ENCODE data around the gene MEI1.

The MEI1 gene

DNA sequence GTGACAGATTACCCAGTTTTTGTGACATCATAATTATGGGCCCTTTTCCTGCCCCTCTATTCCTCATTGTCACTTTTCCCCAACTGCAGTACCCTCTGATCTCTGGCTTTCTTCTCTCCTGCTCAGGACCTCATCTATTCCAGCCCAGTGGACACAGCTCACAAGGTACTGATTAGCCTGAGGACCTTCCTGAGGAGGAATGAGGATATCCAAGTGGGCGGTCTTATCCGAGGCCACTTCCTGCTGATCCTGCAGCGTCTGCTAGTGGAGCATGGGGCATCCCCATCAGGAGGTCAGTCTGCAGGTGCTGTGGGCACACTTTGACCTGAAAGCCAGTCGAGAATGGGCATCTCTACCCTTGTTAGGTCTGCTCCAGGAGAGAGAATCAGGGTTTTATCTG, 76.7 kb downstream of the MEI1 start:
- DNase-seq (ENCODE audit: low read depth, low spot score) = no peak
- H3K4me1 ChIP-seq (ENCODE audit: insufficient read depth, insufficient read length) = no peaks in the 10 kb centered on the region

DNA sequence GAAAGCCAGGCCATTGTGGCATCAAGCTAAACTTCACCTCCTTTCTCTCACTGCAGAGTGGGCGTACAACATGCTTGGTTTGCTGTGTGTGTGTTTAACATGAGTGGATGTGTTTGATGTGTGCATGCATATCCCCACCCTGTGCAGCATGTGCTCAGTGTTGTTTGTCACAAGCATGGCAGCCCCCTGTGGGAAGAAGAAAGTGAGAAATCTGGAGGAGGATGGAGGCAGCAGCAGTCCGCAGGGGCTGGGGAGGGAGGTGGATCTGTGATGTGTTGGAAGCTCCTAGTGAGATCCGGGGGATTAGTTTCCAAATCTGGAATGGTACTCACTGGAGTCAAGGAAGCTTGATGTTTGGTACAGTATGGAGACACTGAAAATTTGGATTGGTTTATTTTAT, 77.1 kb downstream of the MEI1 start:
- Histone ChIP-seq H3K9ac (ENCODE audit: insufficient read length, low read depth) (no peak overlapping the region), H3K27me3 (ENCODE audit: insufficient read depth, insufficient read length) (no peaks in the 10 kb centered on the region), H3K36me3 (ENCODE audit: insufficient read depth, insufficient read length, low read length) (no peaks in the 10 kb centered on the region), H3K4me3 (ENCODE audit: insufficient read length, low read depth) (no peak overlapping the region), H3K9me3 (ENCODE audit: insufficient read depth, low read length) (no peaks in the 10 kb centered on the region), H3K4me1 (ENCODE audit: insufficient read depth, insufficient read length) (no peaks in the 10 kb centered on the region)
- no peak for DNase-seq (ENCODE audit: low read depth, low spot score)
- no peak for TF ChIP-seq SUZ12 (IDR thresholded peaks at IDR 0.05; ENCODE audit: extremely low read depth, insufficient read depth, insufficient read length)
- no peak for TF ChIP-seq ZNF274 (IDR thresholded peaks at IDR 0.05; ENCODE audit: low read depth, low read length)
- TF ChIP-seq YY1 (IDR thresholded peaks at IDR 0.05; ENCODE audit: insufficient read depth, insufficient read length) = no peak

More for the DNA sequence above, 76.7 kb downstream of the MEI1 start:
- Histone ChIP-seq H3K9ac (ENCODE audit: insufficient read length, low read depth) (no peak overlapping the region), H3K4me3 (ENCODE audit: insufficient read length, low read depth) (no peak overlapping the region), H3K27me3 (ENCODE audit: insufficient read depth, insufficient read length) (no peaks in the 10 kb centered on the region), H3K9me3 (ENCODE audit: insufficient read depth, low read length) (no peaks in the 10 kb centered on the region), H3K36me3 (ENCODE audit: insufficient read depth, insufficient read length, low read length) (no peaks in the 10 kb centered on the region)
- TF ChIP-seq ZNF274 (IDR thresholded peaks at IDR 0.05; ENCODE audit: low read depth, low read length) = no peak
- TF ChIP-seq YY1 (IDR thresholded peaks at IDR 0.05; ENCODE audit: insufficient read depth, insufficient read length) = no peak
- TF ChIP-seq SUZ12 (IDR thresholded peaks at IDR 0.05; ENCODE audit: extremely low read depth, insufficient read depth, insufficient read length) = no peak

DNA sequence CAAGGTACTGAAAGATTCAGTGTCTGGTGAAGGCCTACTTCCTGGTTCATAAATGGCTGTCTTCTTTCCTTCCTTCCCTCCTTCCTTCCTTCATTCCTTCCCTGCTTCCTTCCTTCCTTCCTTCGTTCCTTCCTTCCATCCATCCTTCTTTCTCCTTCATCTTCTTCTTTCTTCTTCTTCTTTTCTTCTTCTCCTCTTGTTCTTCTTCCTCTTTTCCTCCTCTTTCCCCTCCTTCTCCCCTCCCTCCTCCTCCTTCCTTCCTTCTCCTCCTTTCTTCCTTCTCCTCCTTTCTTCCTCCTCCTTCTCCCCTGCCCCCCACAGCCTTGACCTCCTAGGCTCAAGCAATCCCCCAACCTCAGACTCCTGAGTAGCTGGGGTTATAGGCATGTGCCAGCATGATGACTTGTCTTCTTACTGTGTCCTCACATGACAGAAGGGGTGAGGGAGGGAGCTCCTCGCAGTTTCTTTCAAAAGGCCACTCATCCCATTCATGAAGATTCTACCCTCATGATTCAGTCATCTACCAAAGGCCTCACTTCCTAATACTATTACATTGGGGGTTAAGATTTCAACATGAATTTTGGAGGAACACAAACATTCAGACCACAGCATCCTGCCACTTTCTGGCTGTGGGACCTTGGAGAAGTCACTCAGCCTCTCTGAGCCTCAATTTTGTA, 78.6 kb downstream of the MEI1 start:
- no peak overlapping the region for H3K9ac ChIP-seq (ENCODE audit: insufficient read length, low read depth)
- no peaks in the 10 kb centered on the region for H3K4me1 ChIP-seq (ENCODE audit: insufficient read depth, insufficient read length)
- no peaks in the 10 kb centered on the region for H3K9me3 ChIP-seq (ENCODE audit: insufficient read depth, low read length)
- H3K27me3 ChIP-seq (ENCODE audit: insufficient read depth, insufficient read length) = no peaks in the 10 kb centered on the region
- no peak overlapping the region for H3K4me3 ChIP-seq (ENCODE audit: insufficient read length, low read depth)
- no peak for TF ChIP-seq SUZ12 (IDR thresholded peaks at IDR 0.05; ENCODE audit: extremely low read depth, insufficient read depth, insufficient read length)
- TF ChIP-seq YY1 (IDR thresholded peaks at IDR 0.05; ENCODE audit: insufficient read depth, insufficient read length) = no peak
- no peak for TF ChIP-seq ZNF274 (IDR thresholded peaks at IDR 0.05; ENCODE audit: low read depth, low read length)
- no peaks in the 10 kb centered on the region for H3K36me3 ChIP-seq (ENCODE audit: insufficient read depth, insufficient read length, low read length)
- no peak for DNase-seq (ENCODE audit: low read depth, low spot score)

DNA sequence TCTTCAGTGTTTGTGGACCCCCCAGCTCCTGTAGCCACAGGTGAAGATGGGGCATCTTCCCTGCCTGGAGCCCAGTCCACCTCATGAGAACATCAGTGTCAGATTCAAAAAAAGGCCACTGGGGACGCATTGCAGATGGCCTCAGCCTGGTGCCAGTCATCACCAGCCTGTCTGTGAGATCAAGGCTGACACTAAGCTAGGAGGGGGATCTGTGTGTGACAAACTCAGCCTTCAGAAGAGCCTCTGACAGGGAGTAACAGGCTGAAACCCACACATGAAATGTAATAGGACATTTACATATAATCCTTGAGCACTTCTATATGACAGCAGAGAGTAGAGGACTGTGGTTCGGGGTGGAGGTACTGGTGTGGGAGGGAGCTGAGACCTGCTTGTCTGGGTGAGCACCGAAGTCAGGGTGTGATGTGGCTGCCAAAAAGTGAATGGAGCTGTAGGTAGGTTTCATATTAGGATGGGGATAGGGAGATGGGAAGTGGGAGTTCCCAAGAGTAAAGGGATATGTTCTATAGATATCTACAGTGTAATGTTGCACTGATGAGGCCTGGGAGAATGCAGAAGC, 80.7 kb downstream of the MEI1 start:
- Histone ChIP-seq H3K27me3 (ENCODE audit: insufficient read depth, insufficient read length) (no peaks in the 10 kb centered on the region), H3K4me3 (ENCODE audit: insufficient read length, low read depth) (no peak overlapping the region), H3K4me1 (ENCODE audit: insufficient read depth, insufficient read length) (no peaks in the 10 kb centered on the region), H3K36me3 (ENCODE audit: insufficient read depth, insufficient read length, low read length) (no peaks in the 10 kb centered on the region), H3K9ac (ENCODE audit: insufficient read length, low read depth) (no peak overlapping the region), H3K9me3 (ENCODE audit: insufficient read depth, low read length) (no peaks in the 10 kb centered on the region)
- DNase-seq (ENCODE audit: low read depth, low spot score) = no peak
- TF ChIP-seq YY1 (IDR thresholded peaks at IDR 0.05; ENCODE audit: insufficient read depth, insufficient read length) (no peak), SUZ12 (IDR thresholded peaks at IDR 0.05; ENCODE audit: extremely low read depth, insufficient read depth, insufficient read length) (no peak), ZNF274 (IDR thresholded peaks at IDR 0.05; ENCODE audit: low read depth, low read length) (no peak)

DNA sequence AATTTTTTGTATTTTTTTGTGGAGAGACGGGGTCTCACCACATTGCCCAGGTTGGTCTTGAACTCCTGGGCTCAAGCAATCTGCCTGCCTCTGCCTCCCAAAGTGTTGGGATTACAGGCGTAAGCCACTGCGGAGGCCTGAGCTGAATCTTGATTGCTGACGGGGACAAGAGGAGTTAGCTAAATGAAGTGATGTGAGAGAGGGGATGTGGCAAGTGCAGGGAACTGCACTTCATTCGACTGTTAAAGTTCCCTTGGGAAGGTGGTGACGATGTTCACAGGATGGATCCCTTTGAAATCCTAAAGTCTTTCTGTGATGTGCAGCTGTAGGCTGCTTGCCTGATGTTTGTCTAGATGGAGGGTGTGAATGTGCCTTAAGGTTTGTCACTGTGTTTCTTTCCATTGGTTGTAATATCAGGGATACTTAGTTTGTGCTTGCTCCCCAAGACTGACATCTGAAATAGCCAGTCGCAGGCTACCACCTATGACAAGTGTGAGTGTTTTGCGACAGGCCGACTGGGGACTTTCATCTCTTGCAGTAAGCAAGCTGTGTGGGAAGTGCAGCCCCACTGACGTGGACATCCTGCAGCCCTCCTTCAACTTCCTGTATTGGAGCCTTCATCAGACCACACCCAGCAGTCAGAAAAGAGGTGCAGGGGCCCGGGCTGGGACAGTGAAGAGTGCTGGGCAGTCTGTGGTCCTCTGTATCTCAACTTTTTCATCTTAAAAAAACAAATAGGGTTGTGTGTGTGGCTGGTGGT, 81.6 kb downstream of the MEI1 start:
- Histone ChIP-seq H3K4me1 (ENCODE audit: insufficient read depth, insufficient read length) (no peaks in the 10 kb centered on the region), H3K9me3 (ENCODE audit: insufficient read depth, low read length) (no peaks in the 10 kb centered on the region), H3K9ac (ENCODE audit: insufficient read length, low read depth) (no peak overlapping the region), H3K4me3 (ENCODE audit: insufficient read length, low read depth) (no peak overlapping the region), H3K27me3 (ENCODE audit: insufficient read depth, insufficient read length) (no peaks in the 10 kb centered on the region), H3K36me3 (ENCODE audit: insufficient read depth, insufficient read length, low read length) (no peaks in the 10 kb centered on the region)
- no peak for DNase-seq (ENCODE audit: low read depth, low spot score)
- TF ChIP-seq SUZ12 (IDR thresholded peaks at IDR 0.05; ENCODE audit: extremely low read depth, insufficient read depth, insufficient read length) (no peak), ZNF274 (IDR thresholded peaks at IDR 0.05; ENCODE audit: low read depth, low read length) (no peak), YY1 (IDR thresholded peaks at IDR 0.05; ENCODE audit: insufficient read depth, insufficient read length) (no peak)

DNA sequence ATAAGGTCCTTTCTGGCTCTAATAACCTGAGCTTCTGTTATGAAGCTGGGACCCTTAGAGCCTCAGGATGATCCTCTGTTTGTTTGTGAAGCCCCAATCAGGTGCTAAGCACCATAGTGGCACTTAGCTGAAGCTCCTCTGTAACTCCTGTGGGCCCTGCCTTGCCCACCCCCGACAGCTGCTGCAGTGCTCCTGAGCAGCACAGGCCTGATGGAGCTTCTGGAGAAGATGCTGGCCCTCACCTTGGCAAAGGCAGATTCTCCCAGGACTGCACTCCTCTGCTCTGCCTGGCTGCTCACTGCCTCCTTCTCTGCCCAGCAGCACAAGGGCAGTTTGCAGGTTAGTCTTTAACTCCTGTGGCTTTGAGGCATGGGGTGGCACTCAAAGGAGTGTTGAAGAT, 82.2 kb downstream of the MEI1 start:
- no peak overlapping the region for H3K4me3 ChIP-seq (ENCODE audit: insufficient read length, low read depth)

DNA sequence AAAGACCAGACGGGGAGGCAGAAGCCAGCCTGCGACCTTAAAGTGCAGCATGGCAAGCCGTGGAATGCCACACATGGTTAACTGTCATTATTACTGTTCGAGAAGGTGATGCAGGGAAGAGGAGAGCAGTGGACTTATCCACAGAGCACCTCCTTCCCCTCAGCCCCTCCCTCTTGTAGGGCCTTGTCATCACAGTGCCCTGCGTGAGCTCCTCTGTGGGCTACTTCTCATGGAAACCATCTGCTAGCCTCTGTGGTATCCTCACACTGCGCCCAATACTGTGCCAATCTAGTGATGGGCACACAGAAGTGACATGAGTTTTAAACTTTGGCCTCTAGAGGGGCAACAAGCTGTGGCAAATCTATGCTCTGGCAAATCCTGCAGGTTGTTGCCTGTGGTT, 83.0 kb downstream of the MEI1 start:
- no peak for DNase-seq (ENCODE audit: low read depth, low spot score)
- TF ChIP-seq ZNF274 (IDR thresholded peaks at IDR 0.05; ENCODE audit: low read depth, low read length) (no peak), YY1 (IDR thresholded peaks at IDR 0.05; ENCODE audit: insufficient read depth, insufficient read length) (no peak), SUZ12 (IDR thresholded peaks at IDR 0.05; ENCODE audit: extremely low read depth, insufficient read depth, insufficient read length) (no peak)
- Histone ChIP-seq H3K9me3 (ENCODE audit: insufficient read depth, low read length) (no peaks in the 10 kb centered on the region), H3K27me3 (ENCODE audit: insufficient read depth, insufficient read length) (no peaks in the 10 kb centered on the region), H3K4me3 (ENCODE audit: insufficient read length, low read depth) (no peak overlapping the region), H3K4me1 (ENCODE audit: insufficient read depth, insufficient read length) (no peaks in the 10 kb centered on the region), H3K9ac (ENCODE audit: insufficient read length, low read depth) (no peak overlapping the region), H3K36me3 (ENCODE audit: insufficient read depth, insufficient read length, low read length) (no peaks in the 10 kb centered on the region)

More for the DNA sequence above, 82.2 kb downstream of the MEI1 start:
- Histone ChIP-seq H3K9ac (ENCODE audit: insufficient read length, low read depth) (no peak overlapping the region), H3K36me3 (ENCODE audit: insufficient read depth, insufficient read length, low read length) (no peaks in the 10 kb centered on the region), H3K4me1 (ENCODE audit: insufficient read depth, insufficient read length) (no peaks in the 10 kb centered on the region), H3K27me3 (ENCODE audit: insufficient read depth, insufficient read length) (no peaks in the 10 kb centered on the region), H3K9me3 (ENCODE audit: insufficient read depth, low read length) (no peaks in the 10 kb centered on the region)
- no peak for TF ChIP-seq YY1 (IDR thresholded peaks at IDR 0.05; ENCODE audit: insufficient read depth, insufficient read length)
- TF ChIP-seq SUZ12 (IDR thresholded peaks at IDR 0.05; ENCODE audit: extremely low read depth, insufficient read depth, insufficient read length) = no peak
- no peak for TF ChIP-seq ZNF274 (IDR thresholded peaks at IDR 0.05; ENCODE audit: low read depth, low read length)
- DNase-seq (ENCODE audit: low read depth, low spot score) = no peak
